ENCODE results near the gene POGZ. TPM values are rescaled to one million over a fixed set of nuclear protein-coding genes. Genes with fewer than 3 reads are reported as not detected.
A peak's percentile ranks its signal among the peaks of the same experiment; 100 is the strongest.
"Not testable (repeated sequence)": the region's sequence is repeated elsewhere in the genome, so short reads cannot be mapped to it uniquely, and the experiment has no call there.

POGZ gene
- total RNA-seq, 4 donors from 2014 or later: 14.1 to 20.2 (median 15.1) TPM

GRCh38 chr1:151401860-151402259, 57.4 kb downstream of the POGZ start:
- in situ Hi-C loops (cut with MboI; ENCODE audit: low sequenced_read_pairs in 4 of 4): no loop called here

GRCh38 chr1:151401125-151401788, 58.0 kb downstream of the POGZ start:
- TF ChIP-seq POLR2A (IDR thresholded peaks at IDR 0.05) (no peak), CTCF (IDR thresholded peaks at IDR 0.05 in 4 of 5, conservative IDR thresholded peaks at IDR 0.05 in 1 of 5) (no peak)
- Histone ChIP-seq H3K27me3 (no peaks in the 10 kb centered on the region), H3K36me3 (peaks cover 0 to 48% of the 10 kb centered on the region in 2 donors), H3K27ac (peak overlapping the region; percentile 95 to 98 (median 97)), H3K9me3 (no peaks in the 10 kb centered on the region), H3K4me3 (peak overlapping the region in 1 of 4 donors; percentile 98), H3K4me1 (peaks cover 13 to 17% of the 10 kb centered on the region in 2 donors)
- no peak for ATAC-seq
- DNase-seq: no peak
- in situ Hi-C loops (cut with MboI; ENCODE audit: low sequenced_read_pairs in 4 of 4): no loop called here
- intact Hi-C loops (cut with DNase I; ENCODE audit: low total_unique reads): loop anchor here (5.0 kb wide), 1 partner anchor 94 kb away; no protein-coding TSS in a partner anchor

More at GRCh38 chr1:151401860-151402259, 57.4 kb downstream of the POGZ start:
- TF ChIP-seq CTCF (IDR thresholded peaks at IDR 0.05 in 4 of 5, conservative IDR thresholded peaks at IDR 0.05 in 1 of 5) (no peak), POLR2A (IDR thresholded peaks at IDR 0.05) (no peak)
- Histone ChIP-seq H3K36me3 (peaks cover 0 to 54% of the 10 kb centered on the region in 2 donors), H3K27me3 (no peaks in the 10 kb centered on the region), H3K27ac (peak overlapping the region in 3 of 4 donors; percentile 96 to 98 (median 98)), H3K4me1 (peaks cover 13 to 17% of the 10 kb centered on the region in 2 donors), H3K9me3 (no peaks in the 10 kb centered on the region), H3K4me3 (no peak overlapping the region)
- intact Hi-C loops (cut with DNase I; ENCODE audit: low total_unique reads): loop anchor here (5.0 kb wide), 1 partner anchor 95 kb away; no protein-coding TSS in a partner anchor
- ATAC-seq (no peak), DNase-seq (no peak)

- TF ChIP-seq POLR2A (IDR thresholded peaks at IDR 0.05): peak; percentile 60 to 81
- TF ChIP-seq CTCF (IDR thresholded peaks at IDR 0.05 in 4 of 5, conservative IDR thresholded peaks at IDR 0.05 in 1 of 5): peak in 1 of 5 experiments; percentile 39
- H3K9me3 ChIP-seq: no peaks in the 10 kb centered on the region
- in situ Hi-C loops (cut with MboI; ENCODE audit: low sequenced_read_pairs in 4 of 4): loop anchor here in 2 of 4 donors (5.0 to 10.0 kb wide), 3 partner anchors 42 to 105 kb away; no protein-coding TSS in a partner anchor
- peaks cover 13 to 17% of the 10 kb centered on the region in 2 donors for H3K4me1 ChIP-seq
- intact Hi-C loops (cut with DNase I; ENCODE audit: low total_unique reads): loop anchor here (1.0 to 5.0 kb wide), 6 partner anchors 29 to 118 kb away; partner anchors contain the start of genes PI4KB, POGZ and RFX5
- H3K4me3 ChIP-seq: peak within 1 kb of the TSS; percentile 82 to 98 (median 94)
- H3K27me3 ChIP-seq: no peaks in the 10 kb centered on the region
- peak; percentile 100 for ATAC-seq
- peak; percentile 84 to 89 for DNase-seq
- peak within 1 kb of the TSS; percentile 95 to 98 (median 97) for H3K27ac ChIP-seq
- peaks cover 0 to 31% of the 10 kb centered on the region in 2 donors for H3K36me3 ChIP-seq
Observed at GRCh38 chr1:151399324-151400171, 59.7 kb downstream of the POGZ start, which contains the start of gene PSMB4. Gene PSMB4 (plus strand): TSS chr1:151399573. CDS start chr1:151399588, 15 bp downstream.

GRCh38 chr1:151396265-151396664, 63.0 kb downstream of the POGZ start:
- H3K27ac ChIP-seq; H3K4me3 ChIP-seq; intact Hi-C loops (cut with DNase I; ENCODE audit: low total_unique reads); H3K9me3 ChIP-seq; ATAC-seq; H3K36me3 ChIP-seq; H3K27me3 ChIP-seq; DNase-seq: not testable (repeated sequence)
- H3K4me1 ChIP-seq: peaks cover 12% of the 10 kb centered on the region in 2 donors
- in situ Hi-C loops (cut with MboI; ENCODE audit: low sequenced_read_pairs in 4 of 4): loop anchor here in 2 of 4 donors (5.0 to 10.0 kb wide), 3 partner anchors 39 to 101 kb away; no protein-coding TSS in a partner anchor

All from gastrocnemius medialis (tissue), 4 donors.